Activated T-cell treated with anti-CD3 and anti-CD28 coated beads, Interleukin-2, amount 50 U/mL, for 72 hours (primary cell): ENCODE data around the gene SLC34A3. TPM values are rescaled to one million over a fixed set of nuclear protein-coding genes. Genes with fewer than 3 reads are reported as not detected.

ENCODE experiments used
- ATAC-seq, 2 donors: fragments of 150-1000 bp; cut with Tn5 transposase; replicated peaks in 1 of 2; 2 replicates each; pipeline ENCODE4 v1.10.0; 2021; ENCODE audit warnings: moderate library complexity in 2 of 2, mild to moderate bottlenecking in 1 of 2
- DNase-seq, 2 donors: peaks; one replicate each; pipeline ENCODE4 v3.0.0; 2021 to 2022; ENCODE audit warnings: mixed read lengths in 1 of 2
- H3K27ac Mint-ChIP-seq: one replicate; pipeline ENCODE4 v1.8.0; 2022; ENCODE audit warnings: mild to moderate bottlenecking, moderate library complexity, mixed read lengths
- H3K27me3 Mint-ChIP-seq: one replicate; pipeline ENCODE4 v1.8.0; 2022; ENCODE audit warnings: low read depth, mixed read lengths
- H3K36me3 Mint-ChIP-seq, 2 donors: one replicate each; pipeline ENCODE4 v1.8.0; 2022; ENCODE audit warnings: mixed read lengths in 2 of 2, mild to moderate bottlenecking in 1 of 2; ENCODE audit not compliant: insufficient read depth in 2 of 2
- H3K4me1 Mint-ChIP-seq: one replicate; pipeline ENCODE4 v1.8.0; 2022; ENCODE audit warnings: low read depth, mixed read lengths
- H3K4me3 Mint-ChIP-seq, 2 donors: one replicate each; pipeline ENCODE4 v1.8.0; 2022; ENCODE audit warnings: mild to moderate bottlenecking in 2 of 2, mixed read lengths in 2 of 2, moderate library complexity in 2 of 2
- H3K9me3 Mint-ChIP-seq, 2 donors: one replicate each; pipeline ENCODE4 v1.8.0; 2022; ENCODE audit warnings: mixed read lengths in 2 of 2
- total RNA-seq, 2 donors: library from RNA; stranded (reverse); gene quantifications; one replicate each; pipeline ENCODE4 v1.2.3, GENCODE V29; 2022

Gene SLC34A3
- total RNA-seq, result under 1 TPM; 0.12 to 0.14 TPM

GRCh38 chr9:137230705-137231371 is at the start of gene SLC34A3:
Gene SLC34A3 (plus strand): TSS chr9:137230901. CDS start chr9:137231703, 802 bp downstream.
- Mint-ChIP-seq H3K27me3 (peaks cover 6% of the 10 kb centered on the region), H3K9me3 (no peaks in the 10 kb centered on the region), H3K4me1 (peaks cover 6% of the 10 kb centered on the region), H3K27ac (no peak within 1 kb of the TSS), H3K4me3 (no peak within 1 kb of the TSS), H3K36me3 (no peaks in the 10 kb centered on the region)
- ATAC-seq, result no peak
- no peak for DNase-seq

- Mint-ChIP-seq H3K4me3 (no peak overlapping the region), H3K4me1 (peaks cover 8% of the 10 kb centered on the region)
- ATAC-seq, result no peak
Measured at GRCh38 chr9:137181680-137182079, 49.0 kb upstream of the SLC34A3 start.

GRCh38 chr9:137182836-137183235 is 47.9 kb upstream of the SLC34A3 start:
- Mint-ChIP-seq H3K36me3 (peaks cover 3 to 7% of the 10 kb centered on the region in 2 donors), H3K4me3 (no peak overlapping the region), H3K27me3 (no peaks in the 10 kb centered on the region), H3K27ac (no peak overlapping the region), H3K4me1 (peaks cover 19% of the 10 kb centered on the region), H3K9me3 (no peaks in the 10 kb centered on the region)
- DNase-seq, result no peak
- ATAC-seq, result no peak

More at GRCh38 chr9:137181680-137182079, 49.0 kb upstream of the SLC34A3 start:
- Mint-ChIP-seq H3K27ac (no peak overlapping the region), H3K9me3 (no peaks in the 10 kb centered on the region), H3K36me3 (peaks cover 3 to 7% of the 10 kb centered on the region in 2 donors), H3K27me3 (no peaks in the 10 kb centered on the region)
- no peak for DNase-seq

GRCh38 chr9:137183980-137184595 is 46.6 kb upstream of the SLC34A3 start:
- Mint-ChIP-seq H3K4me1 (peaks cover 22% of the 10 kb centered on the region), H3K27me3 (no peaks in the 10 kb centered on the region), H3K27ac (no peak overlapping the region), H3K4me3 (no peak overlapping the region), H3K36me3 (peaks cover 3 to 7% of the 10 kb centered on the region in 2 donors), H3K9me3 (no peaks in the 10 kb centered on the region)
- ATAC-seq (no peak), DNase-seq (no peak)

- ATAC-seq (no peak), DNase-seq (no peak)
- Mint-ChIP-seq H3K4me1 (peaks cover 32% of the 10 kb centered on the region), H3K27me3 (no peaks in the 10 kb centered on the region), H3K4me3 (no peak overlapping the region), H3K36me3 (peaks cover 3 to 7% of the 10 kb centered on the region in 2 donors), H3K9me3 (no peaks in the 10 kb centered on the region), H3K27ac (no peak overlapping the region)
Measured at GRCh38 chr9:137184881-137185660, 45.6 kb upstream of the SLC34A3 start.

- Mint-ChIP-seq H3K4me3 (no peak overlapping the region), H3K36me3 (peaks cover 7% of the 10 kb centered on the region in 2 donors), H3K27ac (no peak overlapping the region), H3K4me1 (peaks cover 39% of the 10 kb centered on the region), H3K9me3 (no peaks in the 10 kb centered on the region), H3K27me3 (no peaks in the 10 kb centered on the region)
- no peak for DNase-seq
- ATAC-seq, result no peak
Measured at GRCh38 chr9:137185921-137186320, 44.8 kb upstream of the SLC34A3 start.

GRCh38 chr9:137186385-137186784 is 44.3 kb upstream of the SLC34A3 start:
- peaks cover 7% of the 10 kb centered on the region in 2 donors for H3K36me3 Mint-ChIP-seq
- H3K27ac Mint-ChIP-seq, result no peak overlapping the region
- peak overlapping the region; percentile 90 to 94 for H3K4me3 Mint-ChIP-seq
- H3K9me3 Mint-ChIP-seq, result no peaks in the 10 kb centered on the region
- H3K27me3 Mint-ChIP-seq, result no peaks in the 10 kb centered on the region
- ATAC-seq (no peak), DNase-seq (no peak)
- H3K4me1 Mint-ChIP-seq, result peaks cover 42% of the 10 kb centered on the region

GRCh38 chr9:137187386-137187785 is 43.3 kb upstream of the SLC34A3 start:
- H3K36me3 Mint-ChIP-seq, result peaks cover 3 to 4% of the 10 kb centered on the region in 2 donors
- peak overlapping the region; percentile 65 for H3K27ac Mint-ChIP-seq
- H3K4me3 Mint-ChIP-seq, result peak overlapping the region; percentile 90 to 94
- peaks cover 42% of the 10 kb centered on the region for H3K4me1 Mint-ChIP-seq
- no peak for ATAC-seq
- no peak for DNase-seq
- no peaks in the 10 kb centered on the region for H3K27me3 Mint-ChIP-seq
- no peaks in the 10 kb centered on the region for H3K9me3 Mint-ChIP-seq

GRCh38 chr9:137188086-137188489 is 42.6 kb upstream of the SLC34A3 start:
- peak; percentile 14 to 16 for ATAC-seq
- Mint-ChIP-seq H3K27me3 (no peaks in the 10 kb centered on the region), H3K4me1 (peaks cover 42% of the 10 kb centered on the region), H3K27ac (peak overlapping the region; percentile 89), H3K36me3 (peaks cover 3 to 4% of the 10 kb centered on the region in 2 donors), H3K4me3 (peak overlapping the region; percentile 90 to 94), H3K9me3 (no peaks in the 10 kb centered on the region)
- no peak for DNase-seq

GRCh38 chr9:137188490-137189296 is 42.0 kb upstream of the SLC34A3 start, which contains the start of the genes ANAPC2 and SSNA1:
Gene ANAPC2 (minus strand): TSS chr9:137188560. CDS start chr9:137188532, 28 bp downstream.
Gene SSNA1 (plus strand): TSS chr9:137188676. CDS start chr9:137188727, 51 bp downstream.
- H3K27me3 Mint-ChIP-seq, result no peaks in the 10 kb centered on the region
- H3K36me3 Mint-ChIP-seq, result peaks cover 3 to 4% of the 10 kb centered on the region in 2 donors
- H3K27ac Mint-ChIP-seq, result peak within 1 kb of the TSS; percentile 89
- no peaks in the 10 kb centered on the region for H3K9me3 Mint-ChIP-seq
- peak; percentile 87 to 89 for ATAC-seq
- H3K4me1 Mint-ChIP-seq, result peaks cover 42% of the 10 kb centered on the region
- peak within 1 kb of the TSS; percentile 93 to 94 for H3K4me3 Mint-ChIP-seq
- peak; percentile 95 to 98 for DNase-seq

GRCh38 chr9:137189297-137190295 is 41.1 kb upstream of the SLC34A3 start:
- Mint-ChIP-seq H3K4me3 (peak overlapping the region; percentile 93 to 94), H3K4me1 (peaks cover 42% of the 10 kb centered on the region), H3K27ac (peak overlapping the region; percentile 82), H3K36me3 (peaks cover 0 to 3% of the 10 kb centered on the region in 2 donors), H3K9me3 (no peaks in the 10 kb centered on the region), H3K27me3 (no peaks in the 10 kb centered on the region)
- ATAC-seq, result no peak
- DNase-seq, result no peak
